B cell (primary cell): Measurements from ENCODE around the gene POLE2. TPM values are rescaled to one million over a fixed set of nuclear protein-coding genes. Genes with fewer than 3 reads are reported as not detected.

Experiments used
- ATAC-seq: fragments of 200-7000 bp; cut with Tn5 transposase; one replicate; pipeline ENCODE4 v1.10.0; 2021; ENCODE audit warnings: low read depth, mild to moderate bottlenecking, moderate number of reproducible peaks, moderate library complexity
- CTCF ChIA-PET: fragments of 350-600 bp; sonication (Branson Sonifier 250); formaldehyde crosslinking; loops from one replicate; lab custom pipeline; 2021; ENCODE audit warnings: antibody characterized with exemption, inconsistent platforms; lab: Charles Lee
- POLR2A ChIA-PET: fragments of 350-600 bp; sonication (Branson Sonifier 250); formaldehyde crosslinking; loops from one replicate; lab custom pipeline; 2021; ENCODE audit warnings: antibody characterized with exemption; lab: Charles Lee
- DNase-seq: peaks from one replicate; pipeline ENCODE4 v3.0.0; 2013
- H2AFZ ChIP-seq: 2 replicates; pipeline ENCODE4 v1.6.1; 2012; ENCODE audit warnings: mild to moderate bottlenecking, low read depth, low read length; ENCODE audit not compliant: insufficient read depth, poor library complexity, severe bottlenecking
- H3K27ac ChIP-seq, 2 donors: 1 replicate in 1 of 2; 2 replicates in 1 of 2; pipeline ENCODE4 v1.5.1; 2012 to 2013; ENCODE audit warnings: low read length in 2 of 2, mild to moderate bottlenecking in 2 of 2, moderate library complexity in 1 of 2
- H3K27me3 ChIP-seq, 4 experiments: fragments of 200-600 bp in 1 of 4; sonication (generic) in 1 of 4; replicated peaks in 1 of 4; 1 replicate in 2 of 4; 2 replicates in 2 of 4; pipeline versions ENCODE4 v1.6.1 to v1.7.0; 2013 to 2016; ENCODE audit warnings: low read length in 3 of 4, mild to moderate bottlenecking in 2 of 4, mixed read lengths in 1 of 4, moderate library complexity in 1 of 4; ENCODE audit not compliant: insufficient read depth in 4 of 4, control insufficient read depth in 3 of 4; ENCODE audit errors: control extremely low read depth in 1 of 4
- H3K36me3 ChIP-seq, 2 experiments: replicated peaks in 1 of 2; 1 replicate in 1 of 2; 2 replicates in 1 of 2; pipeline versions ENCODE4 v1.6.1 to v1.7.1; 2013; ENCODE audit warnings: low read length in 1 of 2; ENCODE audit not compliant: insufficient read depth in 2 of 2, control insufficient read depth in 1 of 2; ENCODE audit errors: control extremely low read depth in 1 of 2, extremely low read depth in 1 of 2
- H3K4me1 ChIP-seq, 2 donors: fragments of 200-600 bp in 1 of 2; sonication (generic) in 1 of 2; 1 replicate in 1 of 2; 2 replicates in 1 of 2; pipeline versions ENCODE4 v1.5.1 to v1.6.1; 2013 to 2017; ENCODE audit warnings: low read length in 2 of 2; ENCODE audit not compliant: control insufficient read depth in 2 of 2, insufficient read depth in 2 of 2
- H3K4me2 ChIP-seq: replicated peaks from 2 replicates; pipeline ENCODE3; 2012; ENCODE audit warnings: mild to moderate bottlenecking, low read depth, low read length; ENCODE audit not compliant: poor library complexity, severe bottlenecking
- H3K4me3 ChIP-seq, 5 experiments: fragments of 200-600 bp in 1 of 5; sonication (generic) in 1 of 5; 1 replicate in 3 of 5; 2 replicates in 2 of 5; pipeline versions ENCODE4 v1.5.1 to v1.7.0; 2011 to 2016; ENCODE audit warnings: low read length in 4 of 5, mild to moderate bottlenecking in 4 of 5, low read depth in 2 of 5, control low read depth in 1 of 5, moderate library complexity in 1 of 5; ENCODE audit not compliant: insufficient read depth in 1 of 5; ENCODE audit errors: control extremely low read depth in 1 of 5, extremely low read depth in 1 of 5
- H3K79me2 ChIP-seq: fragments of 200-600 bp; sonication (generic); one replicate; pipeline ENCODE4 v1.6.0; 2016; ENCODE audit warnings: low read length; ENCODE audit not compliant: control insufficient read depth, insufficient read depth
- H3K9ac ChIP-seq: fragments of 200-600 bp; sonication (generic); 2 replicates; pipeline ENCODE4 v1.6.1; 2017; ENCODE audit warnings: mild to moderate bottlenecking, low read length, moderate library complexity
- H3K9me3 ChIP-seq, 3 donors: one replicate each; pipeline versions ENCODE4 v1.6.1 to v1.7.1; 2013; ENCODE audit warnings: low read length in 2 of 3; ENCODE audit not compliant: control insufficient read depth in 2 of 3, insufficient read depth in 1 of 3; ENCODE audit errors: control extremely low read depth in 1 of 3
- H4K20me1 ChIP-seq: 2 replicates; pipeline ENCODE4 v1.6.0; 2012; ENCODE audit warnings: mild to moderate bottlenecking, low read length; ENCODE audit not compliant: insufficient read depth, control insufficient read depth, poor library complexity, severe bottlenecking
- H3K27ac Mint-ChIP-seq: one replicate; pipeline ENCODE4 v1.8.0; 2021; ENCODE audit warnings: mixed read lengths
- H3K27me3 Mint-ChIP-seq: one replicate; pipeline ENCODE4 v1.8.0; 2021; ENCODE audit warnings: mixed read lengths
- H3K4me1 Mint-ChIP-seq: one replicate; pipeline ENCODE4 v1.8.0; 2021; ENCODE audit warnings: mixed read lengths
- H3K4me3 Mint-ChIP-seq: one replicate; pipeline ENCODE4 v1.8.0; 2021; ENCODE audit warnings: mixed read lengths
- H3K9me3 Mint-ChIP-seq: one replicate; pipeline ENCODE4 v1.8.0; 2022; ENCODE audit warnings: mixed read lengths; ENCODE audit not compliant: insufficient read depth
- CTCF ChIP-seq: fragments of 200-600 bp; IDR thresholded peaks from one replicate; pipeline ENCODE4 v1.8.0; 2022; ENCODE audit warnings: antibody characterized with exemption, mild to moderate bottlenecking
- EZH2 ChIP-seq: IDR thresholded peaks from 2 replicates; pipeline ENCODE4 v1.6.1; 2012; ENCODE audit warnings: borderline replicate concordance, low read depth, mild to moderate bottlenecking, moderate library complexity, low read length; ENCODE audit not compliant: insufficient read depth, poor library complexity, severe bottlenecking
- WGBS: methylation state at CpG from one replicate; pipeline ENCODE4 v1.1.5; 2013; ENCODE audit warnings: missing lambda C conversion rate; ENCODE audit not compliant: insufficient coverage; 5-methylcytosine and 5-hydroxymethylcytosine counted together
- intact Hi-C: fragments of 100-400 bp; cut with micrococcal nuclease; formaldehyde crosslinking; loops from one replicate; pipeline ENCODE4 v1.10.0; 2022
- polyA plus RNA-seq: library from polyadenylated mRNA; depleted of rRNA; stranded (reverse); fragments of >200 nt; gene quantifications from 2 replicates; pipeline ENCODE4 v1.2.3, GENCODE V29; 2012
- total RNA-seq, 2 donors: library from RNA; stranded (reverse); fragments of 120-200 nt in 1 of 2; gene quantifications; 1 replicate in 1 of 2; 2 replicates in 1 of 2; pipeline versions ENCODE4 v1.2.3 to v1.2.4, GENCODE V29; 2013 to 2022

POLE2 gene
- total and polyA plus RNA-seq, 2 donors (not counting 1 experiment from before 2014, with no cell fraction given), result 1.4 to 2.6 TPM

- H3K27me3 Mint-ChIP-seq, result no peaks in the 10 kb centered on the region
- Histone ChIP-seq H4K20me1 (no peaks in the 10 kb centered on the region), H3K9ac (peak overlapping the region; percentile 79), H2AFZ (peak overlapping the region; percentile 96), H3K79me2 (no peaks in the 10 kb centered on the region), H3K4me2 (peak overlapping the region; percentile 70), H3K9me3 (no peaks in the 10 kb centered on the region), H3K27ac (peak overlapping the region in 1 of 2 donors; percentile 83), H3K4me1 (peaks cover 9 to 15% of the 10 kb centered on the region in 2 donors), H3K4me3 (peak overlapping the region; percentile 44 to 74 (median 72)), H3K27me3 (no peaks in the 10 kb centered on the region), H3K36me3 (no peaks in the 10 kb centered on the region)
- H3K27ac Mint-ChIP-seq, result peak overlapping the region; percentile 87
- WGBS, result 92% methylated on average over 2 of the region's 6 CpGs
- intact Hi-C loops, result no loop called here
- DNase-seq, result no peak
- H3K4me1 Mint-ChIP-seq, result peaks cover 25% of the 10 kb centered on the region
- ChIA-PET POLR2A (interaction anchor here (0.6 to 2.5 kb wide), 4 partner anchors 18 to 96 kb away, joined by 5 to 13 read pairs (median 9); partner anchors contain the start of gene KLHDC2), CTCF (interaction anchor here (0.5 to 1.9 kb wide), 7 partner anchors 56 to 370 kb away, joined by 3 to 7 read pairs (median 4); partner anchors contain the start of genes MGAT2, NEMF and RPL36AL)
- no peaks in the 10 kb centered on the region for H3K9me3 Mint-ChIP-seq
- H3K4me3 Mint-ChIP-seq, result peak overlapping the region; percentile 92
- TF ChIP-seq CTCF (no peak), EZH2 (no peak)
- no peak for ATAC-seq
Measured at GRCh38 chr14:49692193-49692757, 4.3 kb upstream of the POLE2 start.

GRCh38 chr14:49691031-49691430 is 3.0 kb upstream of the POLE2 start:
- DNase-seq (no peak), ATAC-seq (no peak)
- Histone ChIP-seq H2AFZ (no peak overlapping the region), H3K4me3 (no peak overlapping the region), H3K27ac (no peak overlapping the region), H3K79me2 (no peaks in the 10 kb centered on the region), H3K4me2 (no peak overlapping the region), H3K36me3 (no peaks in the 10 kb centered on the region), H3K9ac (no peak overlapping the region), H3K9me3 (no peaks in the 10 kb centered on the region), H4K20me1 (no peaks in the 10 kb centered on the region), H3K4me1 (peaks cover 9 to 16% of the 10 kb centered on the region in 2 donors), H3K27me3 (no peaks in the 10 kb centered on the region)
- intact Hi-C loops, result no loop called here
- H3K9me3 Mint-ChIP-seq, result no peaks in the 10 kb centered on the region
- 86% methylated on average over 3 of the region's 4 CpGs for WGBS
- peak overlapping the region; percentile 27 for H3K27ac Mint-ChIP-seq
- ChIA-PET CTCF (interaction anchor here (1.1 kb wide), 1 partner anchor 57 kb away, joined by 5 read pairs; no protein-coding TSS in a partner anchor), POLR2A (no interaction called here)
- peak overlapping the region; percentile 41 for H3K4me3 Mint-ChIP-seq
- peaks cover 28% of the 10 kb centered on the region for H3K4me1 Mint-ChIP-seq
- TF ChIP-seq EZH2 (no peak), CTCF (no peak)
- H3K27me3 Mint-ChIP-seq, result no peaks in the 10 kb centered on the region
